ENCODE data around the gene PPL. TPM values are rescaled to one million over a fixed set of nuclear protein-coding genes. Genes with fewer than 3 reads are reported as not detected.

The PPL gene
- total and polyA plus RNA-seq, 11 donors: 4.3 to 23.8 (median 7.8) TPM

GRCh38 chr16:4852221-4852872, 84.6 kb downstream of the PPL start:
- 35 to 57% (median 47%) methylated on average over 1 of the region's 1 CpG for WGBS, 4 donors
- intact Hi-C loops (cut with DNase I): loop anchor here in 5 of 10 donors (5.0 to 10.0 kb wide), 5 partner anchors 50 to 232 kb away; partner anchors contain the start of genes PPL (in 1 of the 5), ROGDI (in 1 of the 5) and SEC14L5 (in 1 of the 5)
- no peak overlapping the region for H3K4me3 ChIP-seq
- peak in 2 of 4 donors; percentile 38 to 44 for ATAC-seq
- no peaks in the 10 kb centered on the region for H3K27me3 ChIP-seq
- peak overlapping the region in 8 of 12 donors; percentile 2 to 45 (median 26) for H3K27ac ChIP-seq
- TF ChIP-seq POLR2A (IDR thresholded peaks at IDR 0.05) (no peak), CTCF (IDR thresholded peaks at IDR 0.05) (no peak)
- H3K9me3 ChIP-seq: no peaks in the 10 kb centered on the region
- peak in 1 of 5 donors; percentile 40 for DNase-seq
- peaks cover 2 to 48% (median 45%) of the 10 kb centered on the region in 9 donors for H3K36me3 ChIP-seq
- H3K4me1 ChIP-seq: peaks cover 0 to 51% (median 36%) of the 10 kb centered on the region in 12 donors

DNA sequence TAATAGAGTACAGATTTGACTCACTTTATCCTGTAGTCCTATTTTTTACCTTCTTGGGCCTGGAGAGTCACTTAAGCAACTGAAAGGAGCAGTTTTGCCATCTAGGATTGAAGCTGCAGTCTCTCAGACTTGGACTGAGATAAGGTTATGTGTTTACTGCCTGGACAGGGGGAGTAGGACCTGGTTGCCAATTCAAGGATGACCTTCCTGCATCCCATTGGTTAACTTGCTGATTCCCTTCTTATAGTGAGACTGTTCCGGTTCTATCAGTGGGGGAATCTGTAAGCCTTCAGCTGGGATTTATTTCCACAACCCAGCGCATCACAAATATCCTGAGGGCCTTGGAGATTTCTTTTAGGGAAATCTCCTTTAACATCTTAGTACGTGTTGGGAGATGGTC, 86.7 kb downstream of the PPL start:
- peak overlapping the region in 9 of 12 donors; percentile 67 to 99 (median 91) for H3K4me3 ChIP-seq
- H3K4me1 ChIP-seq: peaks cover 0 to 64% (median 48%) of the 10 kb centered on the region in 12 donors
- peaks cover 0 to 32% (median 25%) of the 10 kb centered on the region in 9 donors for H3K36me3 ChIP-seq
- ATAC-seq (no peak), DNase-seq (no peak)
- 61 to 63% (median 62%) methylated on average over 3 of the region's 3 CpGs for WGBS, 4 donors
- no peaks in the 10 kb centered on the region for H3K27me3 ChIP-seq
- TF ChIP-seq CTCF (IDR thresholded peaks at IDR 0.05): no peak
- no peak for TF ChIP-seq POLR2A (IDR thresholded peaks at IDR 0.05)
- peak overlapping the region in 4 of 12 donors; percentile 12 to 41 (median 27) for H3K27ac ChIP-seq
- intact Hi-C loops (cut with DNase I): loop anchor here in 5 of 10 donors (5.0 to 10.0 kb wide), 5 partner anchors 48 to 235 kb away; partner anchors contain the start of genes PPL (in 1 of the 5), ROGDI (in 1 of the 5) and SEC14L5 (in 1 of the 5)
- H3K9me3 ChIP-seq: no peaks in the 10 kb centered on the region

GRCh38 chr16:4847774-4848587, 89.0 kb downstream of the PPL start:
- Histone ChIP-seq H3K36me3 (peaks cover 0 to 32% (median 28%) of the 10 kb centered on the region in 9 donors), H3K4me1 (peaks cover 0 to 74% (median 55%) of the 10 kb centered on the region in 12 donors), H3K4me3 (peak overlapping the region; percentile 67 to 99 (median 90)), H3K27me3 (no peaks in the 10 kb centered on the region), H3K9me3 (no peaks in the 10 kb centered on the region), H3K27ac (peak overlapping the region; percentile 88 to 99 (median 96))
- ATAC-seq (peak in 2 of 4 donors; percentile 9 to 27), DNase-seq (peak; percentile 54 to 72 (median 71))
- WGBS, 4 donors: 0 to 1% (median 0%) methylated on average over 28 to 83 of the region's 83 CpGs
- intact Hi-C loops (cut with DNase I): loop anchor here in 7 of 10 donors (2.0 to 5.0 kb wide), 8 partner anchors 17 to 113 kb away; partner anchors contain the start of genes ROGDI (in 3 of the 7), ANKS3 (in 1 of the 7), DNAAF8 (in 1 of the 7) and SEC14L5 (in 1 of the 7)
- TF ChIP-seq CTCF (IDR thresholded peaks at IDR 0.05) (no peak), POLR2A (IDR thresholded peaks at IDR 0.05) (no peak)

Measured in heart left ventricle (tissue), 16 donors.